Tibial nerve (tissue), 4 donors: ENCODE data around the gene TMEM238L. TPM values are rescaled to one million over a fixed set of nuclear protein-coding genes. Genes with fewer than 3 reads are reported as not detected.

Source experiments
- DNase-seq, 2 donors: peaks; one replicate each; pipeline ENCODE4 v3.0.0-alpha.2; 2019; ENCODE audit warnings: low spot score in 2 of 2
- H3K27ac ChIP-seq, 4 donors: fragments of 200-600 bp; sonication (generic) in 3 of 4; one replicate each; pipeline ENCODE4 v1.5.1; 2017 to 2019; ENCODE audit warnings: mild to moderate bottlenecking in 1 of 4
- H3K27me3 ChIP-seq, 2 donors: fragments of 200-600 bp; sonication (generic) in 1 of 2; one replicate each; pipeline versions ENCODE4 v1.5.1 to v1.6.0; 2017 to 2019
- H3K36me3 ChIP-seq, 3 donors: fragments of 200-600 bp; sonication (generic); one replicate each; pipeline ENCODE4 v1.5.1; 2018 to 2019
- H3K4me1 ChIP-seq, 4 donors: fragments of 200-600 bp; sonication (generic) in 3 of 4; one replicate each; pipeline ENCODE4 v1.5.1; 2017 to 2019
- H3K4me3 ChIP-seq, 4 donors: fragments of 200-600 bp; sonication (generic) in 3 of 4; one replicate each; pipeline ENCODE4 v1.5.1; 2017 to 2019; ENCODE audit warnings: mild to moderate bottlenecking in 1 of 4, moderate library complexity in 1 of 4
- H3K9me3 ChIP-seq, 4 donors: fragments of 200-600 bp; sonication (generic) in 3 of 4; one replicate each; pipeline ENCODE4 v1.5.1; 2017 to 2019
- EP300 ChIP-seq, 2 donors: sonication (generic); formaldehyde crosslinking; IDR thresholded peaks; one replicate each; pipeline ENCODE4 v1.6.1; 2017; ENCODE audit warnings: antibody characterized with exemption in 2 of 2, mild to moderate bottlenecking in 1 of 2
- POLR2A ChIP-seq, 2 donors: fragments of 450-650 bp; IDR thresholded peaks; one replicate each; pipeline ENCODE4 v1.6.1; 2017; ENCODE audit warnings: antibody characterized with exemption in 2 of 2, mild to moderate bottlenecking in 2 of 2, moderate library complexity in 2 of 2
- WGBS, 2 donors: methylation state at CpG; one replicate each; pipeline ENCODE4 v1.1.5; 2018; 5-methylcytosine and 5-hydroxymethylcytosine counted together
- total RNA-seq, 4 donors: library from RNA; depleted of rRNA; stranded (reverse); fragments of >200 nt; gene quantifications; one replicate each; pipeline ENCODE4 v1.1.0, GENCODE V29; 2016
- TF ChIP-seq, protein P1 (sequence below), 5 experiments: fragments of 200-600 bp in 3 of 5; fragments of 450-650 bp in 2 of 5; sonication (generic) in 3 of 5; IDR thresholded peaks; one replicate each; pipeline ENCODE4 v1.5.1; 2016 to 2019; ENCODE audit warnings: antibody characterized with exemption in 5 of 5, mild to moderate bottlenecking in 3 of 5, moderate library complexity in 2 of 5

TMEM238L gene
- total RNA-seq, 4 donors from 2014 or later: not detected

DNA sequence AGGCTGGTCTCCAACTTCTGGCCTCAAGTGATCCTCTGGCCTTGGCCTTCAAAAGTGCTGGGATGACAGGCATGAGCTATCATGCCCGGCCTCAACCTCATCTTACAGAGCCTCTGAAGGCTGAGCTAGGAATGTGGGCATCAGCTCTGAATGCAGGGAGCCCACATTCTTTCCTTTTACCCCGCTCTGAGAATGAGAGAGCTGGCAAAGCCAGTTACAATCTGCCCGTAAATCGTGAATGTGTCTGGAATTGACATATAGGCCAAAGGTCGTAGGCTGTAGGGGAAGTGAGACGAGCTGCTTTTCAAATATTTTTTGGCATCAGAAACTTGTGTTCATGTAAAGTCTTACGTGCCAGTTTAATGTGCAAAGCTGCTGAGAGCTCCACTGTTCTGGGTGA, 4.5 kb downstream of the TMEM238L start:
- Histone ChIP-seq H3K27me3 (no peaks in the 10 kb centered on the region), H3K9me3 (no peaks in the 10 kb centered on the region), H3K27ac (peak overlapping the region in 1 of 4 donors; percentile 51), H3K36me3 (no peaks in the 10 kb centered on the region), H3K4me1 (peaks cover 0 to 25% (median 8%) of the 10 kb centered on the region in 4 donors), H3K4me3 (no peak overlapping the region)
- TF ChIP-seq POLR2A (IDR thresholded peaks at IDR 0.05) (no peak), EP300 (IDR thresholded peaks at IDR 0.05) (no peak)
- TF ChIP-seq, protein P1, sequence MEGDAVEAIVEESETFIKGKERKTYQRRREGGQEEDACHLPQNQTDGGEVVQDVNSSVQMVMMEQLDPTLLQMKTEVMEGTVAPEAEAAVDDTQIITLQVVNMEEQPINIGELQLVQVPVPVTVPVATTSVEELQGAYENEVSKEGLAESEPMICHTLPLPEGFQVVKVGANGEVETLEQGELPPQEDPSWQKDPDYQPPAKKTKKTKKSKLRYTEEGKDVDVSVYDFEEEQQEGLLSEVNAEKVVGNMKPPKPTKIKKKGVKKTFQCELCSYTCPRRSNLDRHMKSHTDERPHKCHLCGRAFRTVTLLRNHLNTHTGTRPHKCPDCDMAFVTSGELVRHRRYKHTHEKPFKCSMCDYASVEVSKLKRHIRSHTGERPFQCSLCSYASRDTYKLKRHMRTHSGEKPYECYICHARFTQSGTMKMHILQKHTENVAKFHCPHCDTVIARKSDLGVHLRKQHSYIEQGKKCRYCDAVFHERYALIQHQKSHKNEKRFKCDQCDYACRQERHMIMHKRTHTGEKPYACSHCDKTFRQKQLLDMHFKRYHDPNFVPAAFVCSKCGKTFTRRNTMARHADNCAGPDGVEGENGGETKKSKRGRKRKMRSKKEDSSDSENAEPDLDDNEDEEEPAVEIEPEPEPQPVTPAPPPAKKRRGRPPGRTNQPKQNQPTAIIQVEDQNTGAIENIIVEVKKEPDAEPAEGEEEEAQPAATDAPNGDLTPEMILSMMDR (IDR thresholded peaks at IDR 0.05): no peak
- DNase-seq: no peak
- WGBS, 2 donors: 30 to 35% methylated on average over 7 of the region's 7 CpGs

DNA sequence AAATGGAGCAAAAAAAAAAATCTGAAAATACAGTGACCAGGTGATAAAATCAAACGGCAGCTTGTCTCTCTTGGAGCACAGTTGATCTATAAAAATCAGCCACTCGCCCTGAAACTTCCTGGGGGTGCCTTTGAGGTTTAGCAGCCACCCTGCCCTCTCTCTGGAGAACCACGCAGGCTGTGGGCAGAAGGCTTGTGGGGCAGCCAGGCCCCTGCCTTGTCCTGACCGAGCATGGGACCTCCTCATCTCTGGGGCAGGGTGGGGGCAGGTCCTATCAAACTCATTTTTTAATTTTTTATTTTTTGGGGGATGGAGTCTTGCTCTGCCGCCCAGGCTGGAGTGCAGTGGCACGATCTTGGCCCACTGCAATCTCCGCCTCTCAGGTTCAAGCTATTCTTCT, 5.0 kb downstream of the TMEM238L start:
- no peak for DNase-seq
- 59 to 69% methylated on average over 7 of the region's 7 CpGs for WGBS, 2 donors
- Histone ChIP-seq H3K9me3 (no peaks in the 10 kb centered on the region), H3K36me3 (no peaks in the 10 kb centered on the region), H3K4me1 (peaks cover 0 to 25% (median 8%) of the 10 kb centered on the region in 4 donors), H3K4me3 (no peak overlapping the region), H3K27me3 (no peaks in the 10 kb centered on the region), H3K27ac (peak overlapping the region in 1 of 4 donors; percentile 51)
- TF ChIP-seq, protein P1 (IDR thresholded peaks at IDR 0.05): no peak
- no peak for TF ChIP-seq EP300 (IDR thresholded peaks at IDR 0.05)
- TF ChIP-seq POLR2A (IDR thresholded peaks at IDR 0.05): no peak

DNA sequence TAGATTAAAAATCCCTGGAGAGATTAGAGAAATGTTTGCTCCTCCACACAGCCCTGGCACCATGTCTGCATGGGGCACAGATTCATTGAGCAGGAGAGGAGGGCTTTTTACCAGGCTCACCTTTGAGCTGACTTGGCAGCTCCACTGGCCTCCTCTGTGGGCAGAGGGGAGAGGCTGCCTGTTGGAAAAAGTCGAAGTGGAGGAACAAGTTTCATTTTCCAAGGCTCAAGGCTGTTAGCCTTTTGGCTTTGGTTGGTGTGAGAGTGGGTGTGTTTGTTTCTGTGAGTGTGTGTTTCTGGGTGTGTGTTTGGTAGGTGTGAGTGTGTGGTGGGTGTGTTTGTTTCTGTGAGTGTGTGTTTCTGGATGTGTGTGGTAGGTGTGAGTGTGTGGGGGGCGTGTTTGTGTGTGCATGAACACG, 5.6 kb downstream of the TMEM238L start:
- Histone ChIP-seq H3K36me3 (no peaks in the 10 kb centered on the region), H3K27ac (peak overlapping the region in 2 of 4 donors; percentile 3 to 51), H3K4me1 (peaks cover 0 to 25% (median 8%) of the 10 kb centered on the region in 4 donors), H3K27me3 (no peaks in the 10 kb centered on the region), H3K9me3 (no peaks in the 10 kb centered on the region), H3K4me3 (no peak overlapping the region)
- 33 to 35% methylated on average over 3 of the region's 3 CpGs for WGBS, 2 donors
- TF ChIP-seq EP300 (IDR thresholded peaks at IDR 0.05) (no peak), POLR2A (IDR thresholded peaks at IDR 0.05) (no peak)
- TF ChIP-seq, protein P1 (IDR thresholded peaks at IDR 0.05): no peak
- no peak for DNase-seq

DNA sequence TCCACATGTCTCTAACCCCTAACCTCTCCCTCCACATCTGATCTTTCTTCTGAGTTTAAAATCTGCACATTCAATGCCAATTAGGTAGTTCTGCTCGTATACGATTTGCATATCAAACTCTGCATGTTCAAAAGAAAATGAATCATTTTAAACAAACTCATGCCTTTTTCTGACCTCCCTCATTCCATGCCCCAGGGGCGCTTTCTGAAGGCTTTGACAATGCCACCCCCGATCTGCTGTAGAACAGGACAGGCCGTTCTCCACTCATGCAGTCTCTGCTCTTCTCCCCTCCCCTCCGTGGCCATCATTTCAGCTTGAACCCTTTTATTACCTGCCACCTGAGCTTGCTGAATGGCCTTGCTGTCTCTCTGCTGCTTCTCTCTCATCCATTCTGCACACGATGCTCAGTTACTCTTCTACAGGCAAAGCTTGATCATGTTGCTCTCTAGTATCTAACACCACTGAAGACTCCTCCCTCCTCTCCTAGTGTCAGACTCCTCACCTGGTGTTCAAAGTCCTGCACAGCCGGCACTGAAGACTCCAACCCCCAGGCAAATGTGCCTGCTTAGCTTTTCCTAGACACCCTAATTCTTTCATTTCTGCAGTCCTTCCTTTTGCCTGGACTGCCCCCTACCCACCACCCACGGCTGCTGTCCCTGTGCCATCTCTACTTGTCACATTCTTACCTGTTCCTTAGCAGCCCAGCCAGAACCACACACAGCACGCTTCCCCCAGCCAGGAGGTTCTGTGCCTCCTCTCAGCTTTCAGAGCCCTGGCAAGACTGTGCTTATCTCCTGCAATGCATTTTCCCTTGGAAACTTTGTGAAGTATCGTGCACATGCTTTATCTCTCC, 6.2 kb downstream of the TMEM238L start:
- TF ChIP-seq EP300 (IDR thresholded peaks at IDR 0.05): no peak
- no peak for TF ChIP-seq POLR2A (IDR thresholded peaks at IDR 0.05)
- TF ChIP-seq, protein P1 (IDR thresholded peaks at IDR 0.05): no peak
- H3K27me3 ChIP-seq: no peaks in the 10 kb centered on the region
- no peak for DNase-seq
- H3K4me3 ChIP-seq: no peak overlapping the region
- WGBS, 2 donors: 57 to 61% methylated on average over 11 of the region's 11 CpGs
- peak overlapping the region in 2 of 4 donors; percentile 3 to 51 for H3K27ac ChIP-seq
- no peaks in the 10 kb centered on the region for H3K36me3 ChIP-seq
- H3K4me1 ChIP-seq: peaks cover 0 to 25% (median 8%) of the 10 kb centered on the region in 4 donors
- no peaks in the 10 kb centered on the region for H3K9me3 ChIP-seq

DNA sequence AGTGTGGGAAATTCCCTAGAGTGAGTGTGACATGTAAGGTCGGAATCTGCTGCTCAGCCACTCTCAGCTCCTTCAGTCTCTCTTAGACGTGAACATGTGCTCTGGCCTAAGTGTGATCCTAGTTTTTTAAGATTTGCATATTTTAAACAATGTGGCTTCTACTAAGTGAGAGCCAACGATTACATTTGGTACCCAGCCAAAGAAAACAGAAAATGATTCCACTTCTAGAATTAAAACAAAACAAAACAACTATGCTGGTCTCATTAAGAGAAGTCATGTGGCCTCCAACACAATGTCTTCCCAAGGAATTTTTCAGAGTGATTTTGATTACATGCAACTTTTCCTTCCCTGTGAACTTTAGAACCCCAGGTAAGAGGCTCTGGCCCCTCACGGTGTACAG, 10.1 kb downstream of the TMEM238L start:
- TF ChIP-seq, protein P1 (IDR thresholded peaks at IDR 0.05): no peak
- no peak for TF ChIP-seq POLR2A (IDR thresholded peaks at IDR 0.05)
- TF ChIP-seq EP300 (IDR thresholded peaks at IDR 0.05): no peak

More for the DNA sequence above, 10.1 kb downstream of the TMEM238L start:
- no peak for DNase-seq
- no peaks in the 10 kb centered on the region for H3K9me3 ChIP-seq
- H3K27me3 ChIP-seq: no peaks in the 10 kb centered on the region
- H3K36me3 ChIP-seq: no peaks in the 10 kb centered on the region
- peaks cover 0 to 40% (median 21%) of the 10 kb centered on the region in 4 donors for H3K4me1 ChIP-seq
- no peak overlapping the region for H3K27ac ChIP-seq
- no peak overlapping the region for H3K4me3 ChIP-seq
- 37 to 44% methylated on average over 4 of the region's 4 CpGs for WGBS, 2 donors
